ENCODE data around the gene C12orf76.
"Not testable (repeated sequence)": the region's sequence is repeated elsewhere in the genome, so short reads cannot be mapped to it uniquely, and the experiment has no call there.

Gene C12orf76

GRCh38 chr12:110075880-110076279 is 27.6 kb upstream of the C12orf76 start:
- H3K4me3 ChIP-seq (ENCODE audit: low read depth in 1 of 2, low read length in 2 of 2) = no peak overlapping the region
- H3K27me3 ChIP-seq (ENCODE audit: control insufficient read depth in 1 of 2, insufficient read depth in 2 of 2, low read length in 2 of 2) = no peaks in the 10 kb centered on the region
- no peaks in the 10 kb centered on the region for H3K9me3 ChIP-seq (ENCODE audit: low read length)
- no peaks in the 10 kb centered on the region for H3K36me3 ChIP-seq (ENCODE audit: insufficient read depth, low read length)
- H3K4me1 ChIP-seq (ENCODE audit: insufficient read depth, low read length) = no peaks in the 10 kb centered on the region
- H3K9ac ChIP-seq (ENCODE audit: low read length) = no peak overlapping the region
- no peak overlapping the region for H3K27ac ChIP-seq (ENCODE audit: low read depth, low read length)

GRCh38 chr12:110074089-110074488 is 25.8 kb upstream of the C12orf76 start:
- Histone ChIP-seq H3K27ac (ENCODE audit: low read depth, low read length) (no peak overlapping the region), H3K4me3 (ENCODE audit: low read depth in 1 of 2, low read length in 2 of 2) (no peak overlapping the region), H3K27me3 (ENCODE audit: control insufficient read depth in 1 of 2, insufficient read depth in 2 of 2, low read length in 2 of 2) (no peaks in the 10 kb centered on the region), H3K9ac (ENCODE audit: low read length) (no peak overlapping the region), H3K4me1 (ENCODE audit: insufficient read depth, low read length) (no peaks in the 10 kb centered on the region), H3K36me3 (ENCODE audit: insufficient read depth, low read length) (no peaks in the 10 kb centered on the region), H3K9me3 (ENCODE audit: low read length) (no peaks in the 10 kb centered on the region)

GRCh38 chr12:110073049-110073831 is 24.9 kb upstream of the C12orf76 start:
- Histone ChIP-seq H3K36me3 (ENCODE audit: insufficient read depth, low read length) (no peaks in the 10 kb centered on the region), H3K27me3 (ENCODE audit: control insufficient read depth in 1 of 2, insufficient read depth in 2 of 2, low read length in 2 of 2) (no peaks in the 10 kb centered on the region), H3K4me1 (ENCODE audit: insufficient read depth, low read length) (no peaks in the 10 kb centered on the region), H3K9me3 (ENCODE audit: low read length) (no peaks in the 10 kb centered on the region), H3K9ac (ENCODE audit: low read length) (peak overlapping the region; percentile 13), H3K4me3 (ENCODE audit: low read depth in 1 of 2, low read length in 2 of 2) (peak overlapping the region; percentile 41 to 63), H3K27ac (ENCODE audit: low read depth, low read length) (no peak overlapping the region)

GRCh38 chr12:110072636-110073035 is 24.3 kb upstream of the C12orf76 start:
- not testable (repeated sequence) for H3K9me3 ChIP-seq (ENCODE audit: low read length); H3K9ac ChIP-seq (ENCODE audit: low read length); H3K36me3 ChIP-seq (ENCODE audit: insufficient read depth, low read length); H3K27ac ChIP-seq (ENCODE audit: low read depth, low read length); H3K27me3 ChIP-seq (ENCODE audit: control insufficient read depth in 1 of 2, insufficient read depth in 2 of 2, low read length in 2 of 2); H3K4me1 ChIP-seq (ENCODE audit: insufficient read depth, low read length)
- peak overlapping the region; percentile 41 to 63 for H3K4me3 ChIP-seq (ENCODE audit: low read depth in 1 of 2, low read length in 2 of 2)

GRCh38 chr12:110071967-110072366 is 23.6 kb upstream of the C12orf76 start:
- H3K4me1 ChIP-seq (ENCODE audit: insufficient read depth, low read length) = no peaks in the 10 kb centered on the region
- no peaks in the 10 kb centered on the region for H3K27me3 ChIP-seq (ENCODE audit: control insufficient read depth in 1 of 2, insufficient read depth in 2 of 2, low read length in 2 of 2)
- no peak overlapping the region for H3K4me3 ChIP-seq (ENCODE audit: low read depth in 1 of 2, low read length in 2 of 2)
- no peaks in the 10 kb centered on the region for H3K36me3 ChIP-seq (ENCODE audit: insufficient read depth, low read length)
- no peak overlapping the region for H3K9ac ChIP-seq (ENCODE audit: low read length)
- no peaks in the 10 kb centered on the region for H3K9me3 ChIP-seq (ENCODE audit: low read length)
- H3K27ac ChIP-seq (ENCODE audit: low read depth, low read length) = no peak overlapping the region

GRCh38 chr12:110071504-110071903 is 23.2 kb upstream of the C12orf76 start:
- Histone ChIP-seq H3K9me3 (ENCODE audit: low read length) (no peaks in the 10 kb centered on the region), H3K9ac (ENCODE audit: low read length) (no peak overlapping the region), H3K4me1 (ENCODE audit: insufficient read depth, low read length) (no peaks in the 10 kb centered on the region), H3K27ac (ENCODE audit: low read depth, low read length) (no peak overlapping the region), H3K4me3 (ENCODE audit: low read depth in 1 of 2, low read length in 2 of 2) (no peak overlapping the region), H3K36me3 (ENCODE audit: insufficient read depth, low read length) (no peaks in the 10 kb centered on the region), H3K27me3 (ENCODE audit: control insufficient read depth in 1 of 2, insufficient read depth in 2 of 2, low read length in 2 of 2) (no peaks in the 10 kb centered on the region)

- H3K36me3 ChIP-seq (ENCODE audit: insufficient read depth, low read length) = no peaks in the 10 kb centered on the region
- no peaks in the 10 kb centered on the region for H3K27me3 ChIP-seq (ENCODE audit: control insufficient read depth in 1 of 2, insufficient read depth in 2 of 2, low read length in 2 of 2)
- no peak overlapping the region for H3K4me3 ChIP-seq (ENCODE audit: low read depth in 1 of 2, low read length in 2 of 2)
- no peak overlapping the region for H3K27ac ChIP-seq (ENCODE audit: low read depth, low read length)
- no peaks in the 10 kb centered on the region for H3K4me1 ChIP-seq (ENCODE audit: insufficient read depth, low read length)
- H3K9me3 ChIP-seq (ENCODE audit: low read length) = no peaks in the 10 kb centered on the region
- H3K9ac ChIP-seq (ENCODE audit: low read length) = no peak overlapping the region
These were observed 20.3 kb upstream of the C12orf76 start for GRCh38 chr12:110068654-110069053.

GRCh38 chr12:110068115-110068514 is 19.8 kb upstream of the C12orf76 start:
- not testable (repeated sequence) for H3K4me3 ChIP-seq (ENCODE audit: low read depth in 1 of 2, low read length in 2 of 2); H3K36me3 ChIP-seq (ENCODE audit: insufficient read depth, low read length); H3K4me1 ChIP-seq (ENCODE audit: insufficient read depth, low read length); H3K27me3 ChIP-seq (ENCODE audit: control insufficient read depth in 1 of 2, insufficient read depth in 2 of 2, low read length in 2 of 2); H3K9ac ChIP-seq (ENCODE audit: low read length); H3K27ac ChIP-seq (ENCODE audit: low read depth, low read length); H3K9me3 ChIP-seq (ENCODE audit: low read length)

GRCh38 chr12:110067531-110067930 is 19.2 kb upstream of the C12orf76 start:
- no peak overlapping the region for H3K4me3 ChIP-seq (ENCODE audit: low read depth in 1 of 2, low read length in 2 of 2)
- no peak overlapping the region for H3K9ac ChIP-seq (ENCODE audit: low read length)
- H3K9me3 ChIP-seq (ENCODE audit: low read length) = no peaks in the 10 kb centered on the region
- no peaks in the 10 kb centered on the region for H3K27me3 ChIP-seq (ENCODE audit: control insufficient read depth in 1 of 2, insufficient read depth in 2 of 2, low read length in 2 of 2)
- no peaks in the 10 kb centered on the region for H3K36me3 ChIP-seq (ENCODE audit: insufficient read depth, low read length)
- no peak overlapping the region for H3K27ac ChIP-seq (ENCODE audit: low read depth, low read length)
- H3K4me1 ChIP-seq (ENCODE audit: insufficient read depth, low read length) = no peaks in the 10 kb centered on the region

GRCh38 chr12:110065540-110065939 is 17.2 kb upstream of the C12orf76 start:
- H3K4me3 ChIP-seq (ENCODE audit: low read depth in 1 of 2, low read length in 2 of 2) = no peak overlapping the region
- no peaks in the 10 kb centered on the region for H3K36me3 ChIP-seq (ENCODE audit: insufficient read depth, low read length)
- H3K27me3 ChIP-seq (ENCODE audit: control insufficient read depth in 1 of 2, insufficient read depth in 2 of 2, low read length in 2 of 2) = no peaks in the 10 kb centered on the region
- no peaks in the 10 kb centered on the region for H3K9me3 ChIP-seq (ENCODE audit: low read length)
- H3K4me1 ChIP-seq (ENCODE audit: insufficient read depth, low read length) = no peaks in the 10 kb centered on the region
- H3K9ac ChIP-seq (ENCODE audit: low read length) = no peak overlapping the region
- no peak overlapping the region for H3K27ac ChIP-seq (ENCODE audit: low read depth, low read length)

- no peak overlapping the region for H3K27ac ChIP-seq (ENCODE audit: low read depth, low read length)
- H3K36me3 ChIP-seq (ENCODE audit: insufficient read depth, low read length) = no peaks in the 10 kb centered on the region
- no peaks in the 10 kb centered on the region for H3K4me1 ChIP-seq (ENCODE audit: insufficient read depth, low read length)
These were observed 13.9 kb upstream of the C12orf76 start for GRCh38 chr12:110062241-110062640.

GRCh38 chr12:110059651-110060000 is 11.3 kb upstream of the C12orf76 start:
- H3K4me3 ChIP-seq (ENCODE audit: low read depth in 1 of 2, low read length in 2 of 2) = no peak overlapping the region
- no peak overlapping the region for H3K9ac ChIP-seq (ENCODE audit: low read length)
- H3K36me3 ChIP-seq (ENCODE audit: insufficient read depth, low read length) = no peaks in the 10 kb centered on the region
- no peak overlapping the region for H3K27ac ChIP-seq (ENCODE audit: low read depth, low read length)
- no peaks in the 10 kb centered on the region for H3K4me1 ChIP-seq (ENCODE audit: insufficient read depth, low read length)
- H3K9me3 ChIP-seq (ENCODE audit: low read length) = no peaks in the 10 kb centered on the region
- no peaks in the 10 kb centered on the region for H3K27me3 ChIP-seq (ENCODE audit: control insufficient read depth in 1 of 2, insufficient read depth in 2 of 2, low read length in 2 of 2)

More at GRCh38 chr12:110062241-110062640, 13.9 kb upstream of the C12orf76 start:
- no peaks in the 10 kb centered on the region for H3K9me3 ChIP-seq (ENCODE audit: low read length)
- H3K4me3 ChIP-seq (ENCODE audit: low read depth in 1 of 2, low read length in 2 of 2) = no peak overlapping the region
- no peaks in the 10 kb centered on the region for H3K27me3 ChIP-seq (ENCODE audit: control insufficient read depth in 1 of 2, insufficient read depth in 2 of 2, low read length in 2 of 2)
- H3K9ac ChIP-seq (ENCODE audit: low read length) = no peak overlapping the region
